Measurements from ENCODE around the gene PXMP2.

Gene PXMP2

GRCh38 chr12:132730353-132730752 is 43.0 kb downstream of the PXMP2 start:
- no peak overlapping the region for H3K4me3 ChIP-seq
- H3K27ac ChIP-seq, result no peak overlapping the region
- DNase-seq (ENCODE audit: low spot score), result no peak

GRCh38 chr12:132731574-132731973 is 44.2 kb downstream of the PXMP2 start:
- no peak for TF ChIP-seq CTCF (IDR thresholded peaks at IDR 0.05)
- no peak overlapping the region for H3K4me3 ChIP-seq
- no peak overlapping the region for H3K27ac ChIP-seq
- DNase-seq (ENCODE audit: low spot score), result no peak

More at GRCh38 chr12:132730353-132730752, 43.0 kb downstream of the PXMP2 start:
- TF ChIP-seq CTCF (IDR thresholded peaks at IDR 0.05), result no peak

DNA sequence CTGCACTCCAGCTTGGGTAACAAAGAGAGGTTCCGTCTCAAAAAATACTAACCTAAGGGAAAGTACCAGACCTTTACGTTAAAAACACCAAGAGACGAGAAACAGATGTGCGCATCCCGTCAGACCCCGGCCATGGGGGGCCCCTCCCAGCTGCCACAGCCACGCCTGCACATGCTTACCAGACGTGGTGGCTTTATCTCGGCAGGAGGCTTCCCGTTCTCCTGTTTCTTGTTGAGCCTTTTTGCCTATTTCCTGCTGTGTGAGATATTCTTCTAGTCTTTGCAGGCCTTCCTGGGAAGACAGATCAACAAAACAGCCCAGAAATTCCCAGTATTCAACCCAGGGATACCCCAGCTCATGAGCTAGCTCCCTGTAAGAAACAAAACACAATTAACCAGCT is 46.8 kb downstream of the PXMP2 start:
- DNase-seq (ENCODE audit: low spot score), result no peak
- no peak for TF ChIP-seq CTCF (IDR thresholded peaks at IDR 0.05)
- Histone ChIP-seq H3K4me3 (no peak overlapping the region), H3K27ac (no peak overlapping the region)

DNA sequence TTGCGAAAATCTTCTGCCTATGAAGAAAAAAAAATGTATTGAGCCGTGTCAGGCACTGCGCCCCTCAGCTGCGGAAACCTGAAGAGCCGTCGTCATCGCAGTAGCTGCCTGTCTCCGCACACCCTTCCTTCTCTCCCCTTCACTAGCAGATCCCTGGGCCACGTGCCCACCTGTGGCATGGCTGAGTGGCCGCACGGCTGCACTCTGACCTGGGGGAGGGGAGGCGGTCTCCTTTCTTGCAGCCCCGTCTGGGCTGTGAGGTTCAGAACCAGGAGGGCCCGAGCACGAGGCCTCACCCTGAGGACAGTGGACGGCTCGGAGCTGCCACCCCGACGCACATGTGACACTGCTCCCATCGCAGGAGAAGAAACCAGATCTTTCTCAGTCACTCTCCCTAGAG is 48.1 kb downstream of the PXMP2 start:
- TF ChIP-seq CTCF (IDR thresholded peaks at IDR 0.05), result no peak
- Histone ChIP-seq H3K27ac (no peak overlapping the region), H3K4me3 (no peak overlapping the region)
- no peak for DNase-seq (ENCODE audit: low spot score)

- Histone ChIP-seq H3K27ac (no peak overlapping the region), H3K4me3 (no peak overlapping the region)
- no peak for TF ChIP-seq CTCF (IDR thresholded peaks at IDR 0.05)
- DNase-seq (ENCODE audit: low spot score), result no peak
Measured at GRCh38 chr12:132736378-132736777, 49.0 kb downstream of the PXMP2 start.

GRCh38 chr12:132736913-132737312 is 49.5 kb downstream of the PXMP2 start:
- no peak for DNase-seq (ENCODE audit: low spot score)

More at GRCh38 chr12:132736913-132737312, 49.5 kb downstream of the PXMP2 start:
- H3K4me3 ChIP-seq, result no peak overlapping the region
- no peak for TF ChIP-seq CTCF (IDR thresholded peaks at IDR 0.05)
- no peak overlapping the region for H3K27ac ChIP-seq

All from coronary artery (tissue), 2 donors.